Loucy (cell line): Measurements from ENCODE around the gene SLAMF1.

ENCODE experiments used
- EZH2phosphoT487 ChIP-seq: fragments of 200-600 bp; IDR thresholded peaks from 2 replicates; pipeline ENCODE4 v1.6.1; 2018; ENCODE audit warnings: antibody characterized with exemption, mild to moderate bottlenecking, moderate library complexity, borderline replicate concordance
- TF ChIP-seq, protein P1 (sequence below): fragments of 200-600 bp; sonication (generic); conservative IDR thresholded peaks from 2 replicates; pipeline ENCODE4 v1.5.1; 2014; ENCODE audit warnings: mild to moderate bottlenecking, antibody characterized with exemption, low read length

DNA sequence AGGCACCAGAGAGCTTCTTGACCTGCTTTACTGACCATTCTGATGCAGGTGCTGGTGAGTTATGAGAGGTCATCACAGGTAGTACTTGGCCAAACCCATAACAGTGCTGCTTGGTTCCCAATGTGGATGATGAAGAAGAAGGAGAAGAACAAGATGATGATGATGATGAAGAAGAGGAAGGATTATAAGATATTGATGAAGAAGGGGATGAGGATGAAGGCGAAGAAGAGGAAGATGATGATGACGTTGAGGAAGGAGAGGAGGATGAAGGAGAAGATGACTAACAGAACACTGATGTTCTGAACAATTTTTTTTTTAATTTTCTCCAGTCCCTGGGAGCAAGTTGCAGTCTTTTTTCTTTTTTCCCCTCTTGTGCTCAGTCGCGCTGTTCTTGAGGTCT, 23.9 kb upstream of the SLAMF1 start:
- TF ChIP-seq, protein P1, sequence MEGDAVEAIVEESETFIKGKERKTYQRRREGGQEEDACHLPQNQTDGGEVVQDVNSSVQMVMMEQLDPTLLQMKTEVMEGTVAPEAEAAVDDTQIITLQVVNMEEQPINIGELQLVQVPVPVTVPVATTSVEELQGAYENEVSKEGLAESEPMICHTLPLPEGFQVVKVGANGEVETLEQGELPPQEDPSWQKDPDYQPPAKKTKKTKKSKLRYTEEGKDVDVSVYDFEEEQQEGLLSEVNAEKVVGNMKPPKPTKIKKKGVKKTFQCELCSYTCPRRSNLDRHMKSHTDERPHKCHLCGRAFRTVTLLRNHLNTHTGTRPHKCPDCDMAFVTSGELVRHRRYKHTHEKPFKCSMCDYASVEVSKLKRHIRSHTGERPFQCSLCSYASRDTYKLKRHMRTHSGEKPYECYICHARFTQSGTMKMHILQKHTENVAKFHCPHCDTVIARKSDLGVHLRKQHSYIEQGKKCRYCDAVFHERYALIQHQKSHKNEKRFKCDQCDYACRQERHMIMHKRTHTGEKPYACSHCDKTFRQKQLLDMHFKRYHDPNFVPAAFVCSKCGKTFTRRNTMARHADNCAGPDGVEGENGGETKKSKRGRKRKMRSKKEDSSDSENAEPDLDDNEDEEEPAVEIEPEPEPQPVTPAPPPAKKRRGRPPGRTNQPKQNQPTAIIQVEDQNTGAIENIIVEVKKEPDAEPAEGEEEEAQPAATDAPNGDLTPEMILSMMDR, result no peak
- TF ChIP-seq EZH2phosphoT487, result no peak
